Measurements from ENCODE around the gene MPC2.

- no peak for TF ChIP-seq CTCF (IDR thresholded peaks at IDR 0.05)
- no peak for TF ChIP-seq POLR2A (IDR thresholded peaks at IDR 0.05)
- TF ChIP-seq EP300 (IDR thresholded peaks at IDR 0.05) = no peak
Observed at GRCh38 chr1:167938080-167938636, 1.3 kb upstream of the MPC2 start.

All from ovary (tissue), 3 donors.